Inferior parietal cortex (tissue), 1 donor: ENCODE results near the gene NLN.
"Not testable (repeated sequence)": the region's sequence is repeated elsewhere in the genome, so short reads cannot be mapped to it uniquely, and the experiment has no call there.

Experiments
- DNase-seq: peaks from one replicate; pipeline ENCODE4 v3.0.0-alpha.2; 2016; ENCODE audit errors: extremely low spot score

Gene NLN

DNA sequence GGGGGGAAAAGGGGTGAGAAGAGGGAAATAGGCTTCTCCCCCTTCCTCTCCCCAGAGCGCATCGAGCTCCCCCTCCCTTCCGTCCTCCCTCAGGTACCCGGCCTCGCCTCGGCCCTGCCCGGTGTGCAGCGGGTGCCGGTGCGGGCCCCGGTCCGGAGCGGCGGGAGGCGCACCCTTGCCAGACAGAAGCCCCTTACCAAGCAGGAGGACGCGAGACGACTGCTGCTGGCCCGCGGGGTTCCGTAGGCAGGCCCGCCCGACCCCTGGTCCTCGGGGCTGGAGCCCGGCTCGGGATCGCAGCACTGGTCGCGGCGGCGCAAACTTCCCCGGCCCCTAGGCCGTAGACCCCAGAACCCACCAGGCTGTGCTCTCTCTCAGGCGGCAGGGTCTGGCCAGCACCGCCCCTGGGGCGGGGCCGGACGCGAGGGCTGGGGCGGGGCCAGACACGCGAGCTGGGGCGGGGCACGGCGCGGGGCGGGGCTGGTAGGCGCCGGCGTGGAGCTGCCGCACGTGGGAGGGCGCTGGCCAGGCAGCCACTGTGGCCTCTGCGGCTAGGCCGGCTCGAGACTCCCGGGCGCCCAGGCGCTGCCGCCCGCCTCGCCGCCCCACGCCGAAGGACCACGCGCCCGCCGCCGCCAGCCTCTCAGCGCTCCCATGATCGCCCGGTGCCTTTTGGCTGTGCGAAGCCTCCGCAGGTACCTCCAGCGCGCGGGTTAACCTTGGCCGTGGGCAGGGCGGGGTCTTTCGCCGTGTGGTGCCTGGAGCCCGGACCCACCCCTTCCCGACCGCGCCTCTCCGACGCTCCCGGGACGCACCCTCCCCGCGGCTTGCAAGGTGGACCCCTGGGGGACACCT, at the start of gene NLN, which contains the start of gene SGTB:
TSS of gene NLN (plus strand) at position 486 of the 855 bp plus-strand sequence. CDS start at position 655, 169 bp downstream.
TSS of gene SGTB (minus strand) at position 390 of the 855 bp plus-strand sequence. CDS start 1,302 bp downstream, outside the sequence.
- DNase-seq = peak; percentile 68

DNA sequence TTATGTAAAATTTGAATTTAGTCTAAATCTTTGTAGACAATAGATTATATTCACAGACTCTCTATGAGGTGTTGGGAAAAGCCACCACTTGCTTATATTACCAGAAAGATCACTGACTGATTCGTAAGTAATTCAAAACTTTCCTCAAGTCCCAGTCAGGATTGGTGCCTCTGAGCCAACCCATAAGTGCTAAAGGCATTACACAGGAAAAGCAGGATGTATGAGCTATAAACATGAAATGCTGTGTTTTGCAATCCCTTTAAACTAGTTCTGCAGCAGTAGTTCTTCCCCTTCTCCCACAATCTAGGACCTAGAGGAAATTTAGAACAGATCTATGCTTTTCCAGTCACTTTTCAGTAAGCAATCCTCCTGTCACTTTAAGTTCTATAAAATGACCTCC, 49.2 kb upstream of the NLN start:
- DNase-seq = no peak

DNA sequence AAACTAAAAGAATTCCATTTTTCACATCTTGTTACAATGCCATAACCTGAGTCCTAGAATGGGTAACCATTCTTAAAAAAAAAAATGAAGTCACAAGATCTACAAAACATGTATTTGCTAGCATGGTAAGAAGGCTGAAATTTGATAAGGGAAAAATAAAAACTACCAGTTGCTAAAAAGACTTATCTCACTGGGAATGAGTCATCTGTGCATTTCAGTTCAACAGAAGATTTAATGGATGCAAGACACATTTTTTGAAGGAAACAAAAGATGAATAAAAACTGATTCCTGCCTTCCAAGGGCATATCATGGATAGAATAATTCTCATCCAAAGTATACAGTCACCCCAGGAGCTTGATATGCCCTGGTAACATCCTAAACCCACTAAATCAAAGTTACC, 47.3 kb upstream of the NLN start:
- no peak for DNase-seq

DNA sequence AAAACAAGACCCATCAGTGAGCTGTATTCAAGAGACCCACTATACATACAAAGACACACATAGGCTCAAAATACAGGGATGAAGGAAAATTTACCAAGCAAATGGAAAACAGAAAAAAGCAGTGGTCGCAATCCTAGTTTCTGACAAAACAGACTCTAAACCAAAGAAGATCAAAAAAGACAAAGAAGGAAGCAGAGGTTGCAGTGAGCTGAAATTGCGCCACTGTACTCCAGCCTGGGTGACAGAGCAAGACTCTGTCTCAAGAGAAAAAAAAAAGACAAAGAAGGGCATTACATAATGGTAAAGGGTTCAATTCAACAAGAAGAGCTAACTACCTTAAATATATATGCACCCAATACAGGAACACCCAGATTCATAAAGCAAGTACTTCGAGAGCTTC, 45.9 kb upstream of the NLN start:
- DNase-seq = not testable (repeated sequence)

DNA sequence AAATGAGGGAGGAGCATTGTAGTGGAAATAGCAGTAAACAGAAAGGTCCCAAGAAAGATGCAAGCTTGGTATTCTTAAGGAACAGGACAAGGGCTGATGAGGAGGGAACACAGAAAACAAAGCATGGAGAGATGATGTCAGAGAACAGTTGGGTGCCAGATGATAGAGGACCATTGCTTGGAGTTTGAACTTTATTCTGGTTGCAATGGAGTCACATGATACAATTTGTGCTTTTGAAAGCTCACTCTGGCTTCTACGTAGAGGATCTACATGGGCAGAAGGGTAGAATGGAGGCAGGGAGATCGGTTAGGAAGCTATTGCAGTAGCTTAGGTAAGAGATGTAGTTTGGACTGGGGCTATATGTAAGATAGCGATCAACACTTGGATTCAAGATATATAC, 39.9 kb upstream of the NLN start:
- no peak for DNase-seq

DNA sequence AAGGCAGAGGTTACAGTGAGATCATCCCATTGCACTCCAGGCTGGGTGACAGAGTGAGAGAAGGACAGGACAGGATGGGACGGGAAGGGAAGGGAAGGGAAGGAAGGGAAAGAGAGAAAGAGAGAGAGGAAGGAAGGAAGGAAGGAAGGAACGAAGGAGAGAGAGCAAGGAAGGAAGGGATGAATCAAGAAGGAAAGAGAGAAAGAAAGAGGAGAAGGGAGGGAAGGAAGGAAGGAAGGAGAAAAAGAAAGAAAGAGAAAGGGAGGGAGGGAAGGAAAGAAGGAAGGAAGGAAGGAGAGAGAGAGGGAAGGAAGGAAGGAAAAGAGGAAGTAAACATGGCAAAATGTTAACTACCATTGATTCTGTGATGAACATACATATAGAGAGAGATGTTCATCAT, 28.9 kb upstream of the NLN start:
- DNase-seq = no peak

DNA sequence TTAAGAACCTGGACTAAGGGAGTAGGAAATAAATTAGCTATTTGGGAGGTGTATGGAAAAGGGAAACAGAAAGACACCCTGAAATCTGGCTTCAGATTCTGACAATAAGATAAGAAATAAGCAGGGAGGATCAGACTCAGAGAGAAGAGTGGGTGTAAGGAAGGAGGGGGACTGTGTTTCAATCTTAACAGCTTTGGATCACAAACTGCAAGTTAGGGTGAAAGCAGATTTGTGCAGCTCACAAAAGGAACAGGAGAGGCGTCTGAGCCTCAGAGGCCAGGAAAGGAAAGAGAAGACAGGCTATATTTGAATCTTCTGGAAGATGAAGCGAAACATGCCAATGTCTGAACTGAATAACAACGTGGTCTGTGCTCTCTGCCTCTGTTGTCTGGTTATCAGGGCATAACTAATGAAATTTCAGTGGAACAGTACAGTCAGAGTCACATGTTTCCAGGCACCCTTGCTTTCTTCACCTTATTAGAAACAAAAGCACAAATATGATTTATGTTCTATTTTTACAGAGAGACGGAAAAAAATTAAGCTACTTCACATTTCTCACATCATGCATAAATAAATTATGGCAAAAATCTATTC, 26.7 kb upstream of the NLN start:
- DNase-seq = peak; percentile 53

DNA sequence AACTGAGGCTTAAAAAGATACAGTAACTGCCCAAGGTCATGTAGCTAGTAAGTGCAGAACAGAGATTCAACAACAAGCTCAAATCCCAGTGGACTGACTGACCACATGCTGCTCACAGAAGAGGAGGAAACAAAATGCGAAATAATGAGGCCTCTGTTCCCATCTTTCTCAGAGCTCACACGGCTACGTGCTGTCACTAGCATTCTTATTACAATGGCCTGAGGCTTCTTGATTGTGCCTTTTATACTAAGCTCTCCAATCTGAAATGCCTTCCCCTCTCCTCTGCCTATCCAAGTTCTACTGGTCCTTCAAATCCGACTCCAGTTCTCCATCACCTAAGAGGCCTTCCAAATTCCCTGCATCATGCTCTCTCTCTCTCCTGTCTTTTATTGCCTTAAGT, 26.1 kb upstream of the NLN start:
- DNase-seq = peak; percentile 68

DNA sequence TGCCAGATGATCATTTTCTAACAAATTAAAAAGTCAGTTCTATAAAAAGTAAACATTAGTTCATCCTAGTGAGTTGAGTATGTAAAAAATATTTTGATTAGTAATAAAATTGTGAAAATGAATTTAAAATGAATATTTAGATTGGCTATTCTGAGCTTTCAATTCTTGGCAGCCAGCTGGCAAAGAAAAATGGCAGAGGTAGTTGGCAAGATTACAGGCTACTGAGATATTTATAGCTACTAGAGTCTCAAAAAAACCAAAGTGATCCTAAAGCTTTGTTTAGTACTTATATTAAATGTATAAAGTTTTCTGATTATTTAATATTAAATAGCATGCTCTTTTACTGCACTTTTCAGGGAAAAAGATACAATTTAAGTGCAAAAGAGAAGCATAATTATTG, 25.1 kb upstream of the NLN start:
- DNase-seq = peak; percentile 44

DNA sequence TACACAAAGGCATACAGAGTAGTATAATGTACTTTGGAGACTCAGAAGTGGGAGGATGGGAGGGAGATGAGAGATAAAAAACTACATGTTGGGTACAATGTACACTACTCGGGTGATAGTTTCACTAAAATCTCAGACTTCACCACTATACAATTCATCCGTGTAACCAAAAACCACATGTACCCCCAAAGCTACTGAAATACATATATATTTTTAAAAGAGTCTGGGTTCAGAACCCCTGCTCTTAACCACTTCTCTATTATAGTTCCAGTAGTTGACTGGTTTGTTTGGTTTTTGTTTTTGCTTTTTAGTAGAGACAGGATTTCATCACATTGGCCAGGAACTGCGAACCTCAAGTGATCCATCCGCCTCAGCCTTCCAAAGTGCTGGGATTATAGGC, 22.7 kb upstream of the NLN start:
- DNase-seq = no peak

DNA sequence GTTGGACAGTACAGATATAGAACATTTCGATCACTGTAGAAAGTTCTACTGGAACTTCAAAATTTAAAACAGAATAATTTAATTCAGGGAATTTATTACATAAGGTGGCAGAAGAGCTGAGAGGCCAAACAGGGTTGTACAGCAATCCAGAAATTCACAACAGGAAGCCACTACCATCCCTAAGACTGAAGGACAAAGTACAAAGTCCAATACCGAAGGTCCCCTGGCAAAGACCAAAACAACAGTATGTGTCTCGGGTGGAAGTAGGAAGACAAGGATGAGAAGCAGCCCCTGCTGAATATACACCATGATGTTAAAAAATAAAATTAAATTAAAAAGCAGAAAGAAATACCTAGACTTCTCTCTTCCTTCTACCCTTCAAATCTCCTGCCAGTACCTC, 20.0 kb upstream of the NLN start:
- DNase-seq = no peak

DNA sequence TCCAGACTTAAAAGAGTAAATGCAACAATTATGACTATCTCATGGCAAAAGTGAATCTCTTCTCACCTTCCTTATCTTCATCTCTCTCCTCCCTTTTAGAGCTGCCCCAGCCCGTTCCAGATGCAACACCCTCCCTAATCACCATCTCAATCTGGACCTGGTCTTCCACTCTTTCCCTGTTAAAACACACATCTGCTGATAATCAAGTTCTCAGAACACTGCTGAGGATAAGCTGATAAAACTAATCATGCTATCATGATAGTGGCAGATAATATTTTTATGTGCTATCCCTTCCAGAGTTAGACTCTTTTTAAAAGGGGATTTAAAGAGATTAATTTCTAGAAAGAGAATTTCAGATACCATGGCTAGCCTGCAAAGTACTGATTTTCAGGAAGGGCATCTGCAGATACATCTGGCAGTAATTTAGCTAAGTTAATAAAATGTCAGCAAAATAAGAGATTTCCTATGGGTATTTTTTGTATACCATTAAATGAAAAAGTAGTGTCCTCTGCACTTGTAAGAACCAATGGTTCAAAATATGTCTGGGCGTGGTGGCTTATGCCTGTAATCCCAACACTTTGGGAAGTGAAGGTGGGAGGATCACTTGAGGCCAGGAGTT, 17.3 kb upstream of the NLN start:
- DNase-seq = no peak

DNA sequence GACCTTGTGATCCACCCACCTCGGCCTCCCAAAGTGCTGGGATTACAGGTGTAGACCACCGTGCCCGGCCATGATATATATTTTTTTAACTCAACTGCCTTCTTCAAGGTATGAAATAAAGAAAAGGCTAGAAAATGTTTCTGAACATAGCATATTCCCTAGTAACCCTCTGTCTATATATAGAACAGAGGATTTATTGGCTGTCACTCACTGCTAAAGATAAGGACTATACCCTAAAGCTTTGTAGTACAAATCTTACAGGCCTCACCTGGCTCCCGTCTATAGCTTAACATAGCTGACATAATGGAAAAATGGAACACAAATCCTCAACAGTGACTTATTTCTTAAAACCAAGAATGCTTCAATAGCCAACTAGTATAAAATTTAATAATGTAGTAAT, 14.3 kb upstream of the NLN start:
- no peak for DNase-seq

DNA sequence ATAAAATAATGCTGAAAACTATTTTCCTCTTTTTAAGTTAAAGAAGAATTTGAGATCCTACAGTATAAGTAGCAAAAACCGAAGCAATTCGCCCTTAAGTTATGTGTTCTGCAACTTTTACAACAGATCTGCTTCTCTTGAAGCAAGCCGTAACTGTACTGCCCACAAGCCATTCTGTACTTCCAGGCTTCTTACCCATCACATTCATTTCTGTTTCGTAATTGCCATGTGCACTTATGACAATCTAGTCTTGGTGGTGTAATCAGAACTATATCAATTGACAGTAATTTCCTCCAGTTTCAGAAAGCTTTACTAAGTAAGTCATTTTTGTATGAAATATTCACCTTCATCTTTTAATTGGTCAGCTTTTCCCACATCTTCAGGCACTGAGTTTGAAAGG, 13.9 kb upstream of the NLN start:
- no peak for DNase-seq

DNA sequence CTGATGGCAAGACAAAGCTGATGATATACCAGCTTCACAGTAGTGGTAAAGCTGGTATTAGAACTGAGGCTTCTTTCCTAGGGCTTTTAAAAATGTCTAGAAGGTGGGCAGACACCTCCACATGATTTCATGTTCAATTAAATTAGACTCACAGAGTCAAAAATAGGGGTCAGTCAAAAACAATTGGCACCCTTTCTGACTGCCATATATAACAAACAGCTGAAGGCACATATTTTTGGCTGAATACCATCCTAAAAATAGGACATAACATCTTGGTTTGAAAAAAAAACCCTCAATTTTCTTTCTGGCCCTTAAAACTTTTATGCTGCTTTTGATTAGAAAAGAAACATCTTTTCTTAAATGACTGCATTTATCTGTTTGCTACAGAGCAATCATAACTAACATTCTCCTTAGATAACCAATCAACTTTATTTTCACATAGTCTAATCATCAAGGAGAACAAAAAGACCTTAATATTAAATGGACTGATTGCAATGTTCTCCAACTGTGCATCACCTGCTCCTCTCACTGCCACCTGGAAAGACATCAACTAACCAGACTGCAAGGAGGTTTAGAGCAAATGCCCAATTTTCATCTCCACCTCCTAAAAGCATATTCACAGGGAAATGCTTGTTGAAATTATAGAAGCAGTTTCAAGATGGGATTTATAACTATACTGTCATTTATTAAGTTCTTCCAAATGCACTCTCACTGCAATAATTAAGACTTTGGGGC, 3.3 kb upstream of the NLN start:
- no peak for DNase-seq

DNA sequence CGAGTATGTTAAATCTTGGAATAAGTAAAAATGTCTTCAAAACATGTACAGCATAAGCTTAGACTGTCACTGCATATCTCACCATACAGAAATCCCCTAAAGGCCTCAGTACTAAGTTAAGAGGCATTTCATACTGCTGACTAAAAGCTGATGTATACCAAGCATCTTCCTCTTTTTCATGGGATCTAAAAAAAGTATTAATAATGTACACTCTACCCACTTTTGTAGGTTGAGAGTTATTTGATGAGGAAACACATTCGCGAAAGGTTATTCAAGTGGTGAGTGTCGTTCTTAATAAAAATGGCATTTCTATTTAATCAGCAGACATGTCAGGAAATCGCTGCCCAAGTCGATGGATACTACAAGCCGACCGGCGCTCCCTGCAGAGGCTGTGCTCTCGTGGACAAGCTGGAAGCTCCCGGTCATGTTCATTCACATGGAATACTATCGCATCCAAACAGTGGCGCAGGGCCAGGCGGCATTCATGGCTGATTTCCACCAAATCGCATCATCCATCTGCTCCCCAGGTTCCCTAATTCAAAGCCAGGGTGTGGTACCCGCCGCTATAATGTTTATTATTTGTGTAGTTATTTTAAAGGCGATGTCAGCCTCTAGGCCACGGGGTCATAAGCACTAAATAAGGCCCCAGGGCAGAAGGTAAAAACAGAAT, 820 bp upstream of the NLN start:
- DNase-seq = peak; percentile 64

DNA sequence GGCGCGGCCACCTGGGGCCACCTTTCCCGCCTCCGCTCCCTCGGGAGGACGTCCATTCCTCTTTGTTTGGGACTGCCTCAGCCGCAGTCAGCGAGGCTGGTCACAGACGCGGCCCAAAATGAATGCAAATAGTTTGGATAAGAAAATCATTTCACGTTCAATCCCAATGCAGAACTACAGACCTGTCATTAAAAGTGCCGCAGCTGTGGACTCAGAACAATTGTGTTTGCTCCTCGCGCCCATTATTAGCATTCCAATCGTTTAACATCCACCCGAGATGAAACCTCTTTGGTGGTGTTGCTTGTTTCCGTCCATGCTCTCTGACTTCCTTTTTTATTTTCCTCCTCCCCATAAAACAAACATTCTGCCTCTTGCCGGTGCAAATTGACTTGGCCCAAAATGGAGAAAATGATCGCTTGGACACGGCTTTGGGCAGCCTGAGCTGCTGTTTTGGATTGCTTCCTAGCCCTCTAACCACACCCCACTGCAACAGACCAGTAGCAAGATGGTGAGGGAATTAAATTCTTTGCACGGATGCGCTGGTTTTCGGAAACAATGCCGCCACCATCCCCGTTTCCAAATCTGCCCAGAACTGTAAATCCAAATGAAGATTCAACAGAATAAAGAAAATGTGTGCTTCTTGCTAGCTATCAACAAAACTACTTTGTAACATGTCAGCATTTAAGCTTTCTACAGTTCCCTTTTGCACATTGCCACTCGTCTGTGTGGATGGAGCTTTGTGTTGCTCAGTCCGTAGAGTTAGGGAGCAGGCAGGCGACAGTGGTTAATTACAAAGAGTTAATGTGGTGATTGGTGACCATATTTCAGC, 784 bp downstream of the NLN start:
- peak; percentile 62 for DNase-seq

DNA sequence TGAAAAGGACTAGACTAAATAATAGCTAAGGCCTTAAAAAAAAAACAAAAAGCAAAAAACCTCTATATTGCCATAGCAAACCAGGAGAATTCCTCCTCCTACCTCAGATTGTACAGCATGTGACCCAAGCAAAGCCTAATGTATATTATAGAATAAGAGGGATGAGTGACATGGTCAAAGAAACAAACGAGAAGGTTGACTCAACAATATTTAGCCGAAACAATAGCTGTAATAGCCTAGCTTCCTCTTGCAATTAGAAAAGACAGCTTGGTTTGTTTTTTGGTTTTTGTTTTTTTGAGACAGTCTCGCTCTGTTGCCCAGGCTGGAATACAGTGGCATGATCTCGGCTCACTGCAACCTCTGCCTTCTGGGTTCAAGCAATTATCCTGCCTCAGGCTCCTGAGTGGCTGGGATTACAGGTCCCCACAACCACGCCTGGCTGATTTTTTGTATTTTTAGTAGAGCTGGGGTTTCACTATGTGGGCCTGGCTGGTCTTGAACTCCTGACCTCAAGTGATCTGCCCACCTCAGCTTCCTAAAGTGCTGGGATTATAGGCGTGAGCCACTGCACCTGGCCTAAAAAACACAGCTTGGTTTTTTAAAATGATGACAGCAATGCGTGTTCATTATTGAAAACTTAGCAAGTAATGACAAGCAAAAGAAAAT, 5.6 kb downstream of the NLN start:
- no peak for DNase-seq

DNA sequence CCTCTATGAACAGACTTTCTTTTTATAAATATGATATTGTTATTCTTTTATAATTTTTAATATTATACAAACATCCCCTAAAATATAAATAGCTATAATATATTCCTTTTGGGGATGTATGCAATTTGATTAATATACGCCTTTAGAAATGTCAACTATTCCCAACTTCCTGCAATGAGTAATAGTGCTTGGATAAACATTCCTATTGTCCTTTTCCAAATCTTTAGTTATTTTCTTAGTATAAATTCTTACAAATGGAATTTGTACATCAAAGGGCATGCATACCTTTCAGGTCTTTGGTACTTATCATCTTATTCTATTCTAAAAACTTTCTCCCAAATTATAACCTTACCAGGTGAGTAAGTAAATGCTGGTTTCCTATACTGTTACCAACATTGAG, 6.2 kb downstream of the NLN start:
- no peak for DNase-seq

DNA sequence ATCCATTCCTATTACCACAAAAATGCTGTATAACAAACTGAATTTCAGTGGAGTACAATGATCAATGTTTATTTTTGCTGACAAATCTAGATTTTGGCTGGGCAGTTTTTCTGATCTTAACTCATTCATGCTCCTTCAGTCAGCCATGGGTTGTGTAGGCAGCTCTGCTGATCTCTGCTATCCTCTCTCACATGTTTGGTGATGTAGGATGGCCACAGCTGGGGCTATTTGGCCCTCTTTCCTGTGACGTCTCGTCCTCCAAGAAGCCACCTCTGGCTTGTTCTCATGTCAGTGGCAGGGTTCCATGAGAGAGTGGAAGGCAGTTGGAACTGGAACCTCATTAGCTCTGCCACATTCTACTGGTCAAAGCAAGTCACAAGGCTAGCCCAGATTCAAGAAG, 8.9 kb downstream of the NLN start:
- no peak for DNase-seq
